ENCODE data around the gene STARD10.

GRCh38 chr11:72769680-72770079 is 24.2 kb downstream of the STARD10 start:
- TF ChIP-seq SP1 (IDR thresholded peaks at IDR 0.05) (no peak), SUZ12 (IDR thresholded peaks at IDR 0.05) (no peak), L3MBTL2 (conservative IDR thresholded peaks at IDR 0.05) (no peak), BHLHE40 (IDR thresholded peaks at IDR 0.05; ENCODE audit: borderline replicate concordance) (no peak), PKNOX1 (IDR thresholded peaks at IDR 0.05) (no peak), LEF1 (IDR thresholded peaks at IDR 0.05; ENCODE audit: borderline replicate concordance) (no peak), FOXM1 (IDR thresholded peaks at IDR 0.05; ENCODE audit: borderline replicate concordance) (no peak), FOXK2 (IDR thresholded peaks at IDR 0.05) (no peak), ARNT (IDR thresholded peaks at IDR 0.05) (no peak)

All from HEK293T (cell line).